ENCODE data around the gene CHTF8.

The CHTF8 gene

GRCh38 chr16:69084289-69084688, 48.1 kb downstream of the CHTF8 start:
- DNase-seq, result no peak

GRCh38 chr16:69083306-69083941, 49.0 kb downstream of the CHTF8 start:
- no peak for DNase-seq

- DNase-seq, result no peak
Observed at GRCh38 chr16:69079697-69080096, 52.7 kb downstream of the CHTF8 start.

- DNase-seq, result no peak
Observed at GRCh38 chr16:69078073-69078472, 54.3 kb downstream of the CHTF8 start.

- DNase-seq, result no peak
Observed at GRCh38 chr16:69077251-69077650, 55.1 kb downstream of the CHTF8 start.

- no peak for DNase-seq
Observed at GRCh38 chr16:69073181-69073702, 59.1 kb downstream of the CHTF8 start.

- no peak for DNase-seq
Observed at GRCh38 chr16:69072640-69072974, 59.8 kb downstream of the CHTF8 start.

GRCh38 chr16:69071036-69071435, 61.4 kb downstream of the CHTF8 start:
- DNase-seq, result no peak

- no peak for DNase-seq
Observed at GRCh38 chr16:69069504-69069903, 62.9 kb downstream of the CHTF8 start.

Measured in NCI-H1694 (cell line).